ENCODE measurements around the gene NAB1. TPM values are rescaled to one million over a fixed set of nuclear protein-coding genes. Genes with fewer than 3 reads are reported as not detected.

NAB1 gene
- total RNA-seq, 4 donors from 2014 or later = 63.3 to 84.3 (median 70.6) TPM

DNA sequence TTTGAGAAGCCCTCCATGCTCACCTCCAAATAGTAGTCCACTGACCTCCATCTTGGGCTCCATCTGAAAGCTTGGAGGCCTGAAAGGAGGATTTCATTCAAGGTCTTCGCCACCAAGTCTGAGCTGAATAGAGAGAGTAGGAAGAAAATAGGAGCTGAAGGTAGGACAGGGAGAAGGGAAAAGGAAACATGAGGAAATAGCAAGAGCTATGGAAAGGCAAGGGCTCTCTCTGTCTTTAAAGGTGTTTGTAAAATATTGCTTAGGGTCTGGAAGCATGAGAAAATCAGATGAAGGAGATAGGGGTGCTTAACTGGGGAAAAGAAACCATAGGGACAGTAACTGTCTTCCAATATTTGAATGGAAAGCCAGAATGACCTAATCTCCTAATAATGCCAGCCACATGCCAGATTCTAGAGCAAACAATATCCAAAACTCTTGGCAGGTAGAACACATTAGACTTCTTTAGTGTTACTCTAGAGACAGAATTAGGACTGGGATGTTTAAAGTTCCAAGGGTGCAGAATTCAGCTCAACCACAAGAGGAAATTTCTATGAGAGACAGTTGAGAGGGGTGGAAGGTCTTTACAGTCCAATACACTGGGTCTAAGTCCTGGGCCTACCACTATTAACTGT lies 67.4 kb downstream of the NAB1 start:
- H3K4me1 ChIP-seq = no peaks in the 10 kb centered on the region
- no peaks in the 10 kb centered on the region for H3K27me3 ChIP-seq
- no peaks in the 10 kb centered on the region for H3K9me3 ChIP-seq
- TF ChIP-seq EP300 (IDR thresholded peaks at IDR 0.05) = no peak
- TF ChIP-seq, protein P1, sequence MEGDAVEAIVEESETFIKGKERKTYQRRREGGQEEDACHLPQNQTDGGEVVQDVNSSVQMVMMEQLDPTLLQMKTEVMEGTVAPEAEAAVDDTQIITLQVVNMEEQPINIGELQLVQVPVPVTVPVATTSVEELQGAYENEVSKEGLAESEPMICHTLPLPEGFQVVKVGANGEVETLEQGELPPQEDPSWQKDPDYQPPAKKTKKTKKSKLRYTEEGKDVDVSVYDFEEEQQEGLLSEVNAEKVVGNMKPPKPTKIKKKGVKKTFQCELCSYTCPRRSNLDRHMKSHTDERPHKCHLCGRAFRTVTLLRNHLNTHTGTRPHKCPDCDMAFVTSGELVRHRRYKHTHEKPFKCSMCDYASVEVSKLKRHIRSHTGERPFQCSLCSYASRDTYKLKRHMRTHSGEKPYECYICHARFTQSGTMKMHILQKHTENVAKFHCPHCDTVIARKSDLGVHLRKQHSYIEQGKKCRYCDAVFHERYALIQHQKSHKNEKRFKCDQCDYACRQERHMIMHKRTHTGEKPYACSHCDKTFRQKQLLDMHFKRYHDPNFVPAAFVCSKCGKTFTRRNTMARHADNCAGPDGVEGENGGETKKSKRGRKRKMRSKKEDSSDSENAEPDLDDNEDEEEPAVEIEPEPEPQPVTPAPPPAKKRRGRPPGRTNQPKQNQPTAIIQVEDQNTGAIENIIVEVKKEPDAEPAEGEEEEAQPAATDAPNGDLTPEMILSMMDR (IDR thresholded peaks at IDR 0.05) = no peak
- TF ChIP-seq POLR2A (IDR thresholded peaks at IDR 0.05) = no peak
- no peak overlapping the region for H3K4me3 ChIP-seq
- 97% methylated on average over 1 of the region's 1 CpG for WGBS, 2 donors
- H3K36me3 ChIP-seq = no peaks in the 10 kb centered on the region
- H3K27ac ChIP-seq = no peak overlapping the region
- no peak for DNase-seq (ENCODE audit: low spot score in 2 of 2)

GRCh38 chr2:190717306-190717705 lies 68.4 kb downstream of the NAB1 start:
- no peaks in the 10 kb centered on the region for H3K27me3 ChIP-seq
- WGBS, 2 donors = 80 to 81% methylated on average over 3 of the region's 3 CpGs
- no peak for DNase-seq (ENCODE audit: low spot score in 2 of 2)
- no peak overlapping the region for H3K27ac ChIP-seq
- TF ChIP-seq EP300 (IDR thresholded peaks at IDR 0.05) (no peak), POLR2A (IDR thresholded peaks at IDR 0.05) (no peak)
- TF ChIP-seq, protein P1 (IDR thresholded peaks at IDR 0.05) = no peak
- H3K9me3 ChIP-seq = no peaks in the 10 kb centered on the region
- H3K4me3 ChIP-seq = no peak overlapping the region
- no peaks in the 10 kb centered on the region for H3K4me1 ChIP-seq
- H3K36me3 ChIP-seq = no peaks in the 10 kb centered on the region

DNA sequence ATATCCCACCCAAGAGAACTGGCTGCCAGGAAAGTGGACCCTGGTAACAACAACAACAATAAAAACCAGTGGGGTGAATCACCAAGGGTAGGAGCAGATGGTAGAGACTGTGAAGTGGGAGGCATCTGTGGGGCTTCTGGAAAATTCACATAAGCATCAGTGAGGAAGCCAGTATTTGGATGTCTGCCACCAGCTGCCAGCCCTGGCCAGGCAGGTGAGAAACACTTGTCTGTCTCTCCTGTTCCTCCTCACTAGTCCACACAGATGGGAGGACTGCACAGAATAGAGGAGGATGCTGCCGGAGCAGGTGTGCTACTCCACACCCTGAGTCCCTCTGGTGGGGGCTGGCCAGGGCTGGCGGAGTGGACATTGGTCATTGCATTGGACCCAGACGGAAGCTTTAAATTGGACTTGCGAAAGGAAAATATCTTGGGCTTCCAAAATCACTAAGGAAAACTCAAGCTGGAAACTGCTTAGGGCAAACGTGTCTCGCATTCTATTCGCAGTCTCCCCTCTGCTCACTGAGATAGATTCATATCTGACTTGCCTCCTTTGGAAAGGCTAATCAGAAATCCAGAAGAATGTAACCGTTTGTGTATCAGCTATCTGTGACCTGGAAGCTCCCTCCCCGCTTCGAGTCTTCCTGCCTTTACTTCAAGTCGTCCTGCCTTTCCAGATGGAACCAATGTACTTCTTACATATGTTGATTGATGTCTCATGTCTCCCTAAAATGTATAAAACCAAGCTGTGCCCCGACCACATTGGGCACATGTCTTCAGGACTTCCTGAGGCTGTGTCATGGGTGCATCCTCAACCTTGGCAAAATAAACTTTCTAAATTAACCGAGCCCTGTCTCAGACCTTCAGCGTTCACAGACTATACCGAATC lies 69.1 kb downstream of the NAB1 start:
- no peaks in the 10 kb centered on the region for H3K9me3 ChIP-seq
- no peaks in the 10 kb centered on the region for H3K36me3 ChIP-seq
- H3K27me3 ChIP-seq = no peaks in the 10 kb centered on the region
- H3K4me1 ChIP-seq = peaks cover 0 to 3% (median 0%) of the 10 kb centered on the region in 4 donors
- no peak overlapping the region for H3K4me3 ChIP-seq
- DNase-seq (ENCODE audit: low spot score in 2 of 2) = no peak
- TF ChIP-seq EP300 (IDR thresholded peaks at IDR 0.05) (no peak), POLR2A (IDR thresholded peaks at IDR 0.05) (no peak)
- TF ChIP-seq, protein P1 (IDR thresholded peaks at IDR 0.05) = no peak
- 88 to 90% methylated on average over 15 of the region's 15 CpGs for WGBS, 2 donors
- H3K27ac ChIP-seq = no peak overlapping the region

DNA sequence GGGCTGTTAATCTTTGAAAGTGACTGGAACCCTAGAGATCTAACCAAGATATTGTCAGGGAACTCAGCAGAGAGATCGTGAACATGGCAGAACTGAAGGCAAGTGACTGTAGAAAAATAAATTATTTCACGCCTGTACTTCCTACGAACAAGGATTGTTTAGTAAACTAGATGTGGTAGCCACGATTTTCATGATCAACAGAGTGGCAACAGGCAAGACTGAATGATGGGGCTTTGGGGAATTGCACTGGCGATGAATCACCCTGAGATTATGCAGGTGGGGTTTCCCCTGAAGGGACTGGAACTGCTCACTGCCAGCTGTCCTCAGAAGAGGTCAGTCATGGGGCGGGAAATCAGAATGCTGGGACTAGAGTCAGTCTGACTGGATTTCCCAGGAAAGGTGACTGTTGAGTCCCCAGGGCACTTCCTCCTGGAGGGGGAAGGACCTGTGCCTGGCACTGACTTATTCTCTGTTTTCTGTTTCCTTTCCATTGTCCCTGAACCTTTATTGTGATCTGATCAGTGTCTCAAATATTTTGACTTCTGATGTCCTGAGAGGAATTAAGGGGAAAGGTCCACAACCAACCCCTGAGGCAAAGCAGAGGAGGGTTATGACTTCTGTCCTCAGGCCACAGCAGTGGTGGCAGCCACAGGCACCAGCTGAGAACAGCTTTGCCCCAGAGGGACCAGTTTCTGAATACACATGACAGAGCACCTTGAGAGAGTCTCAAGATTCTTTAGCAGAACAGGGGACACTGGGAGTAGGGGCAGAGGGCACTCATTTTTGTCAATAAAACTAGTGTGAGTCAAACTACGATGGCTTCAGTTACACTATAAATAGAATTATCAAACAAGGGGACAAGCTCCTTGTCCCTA lies 70.0 kb downstream of the NAB1 start:
- H3K27me3 ChIP-seq = no peaks in the 10 kb centered on the region
- TF ChIP-seq POLR2A (IDR thresholded peaks at IDR 0.05) (no peak), EP300 (IDR thresholded peaks at IDR 0.05) (no peak)
- TF ChIP-seq, protein P1 (IDR thresholded peaks at IDR 0.05) = no peak
- no peak for DNase-seq (ENCODE audit: low spot score in 2 of 2)
- peaks cover 0 to 12% (median 0%) of the 10 kb centered on the region in 4 donors for H3K4me1 ChIP-seq
- H3K4me3 ChIP-seq = no peak overlapping the region
- 52 to 59% methylated on average over 7 of the region's 7 CpGs for WGBS, 2 donors
- H3K36me3 ChIP-seq = no peaks in the 10 kb centered on the region
- no peak overlapping the region for H3K27ac ChIP-seq
- H3K9me3 ChIP-seq = no peaks in the 10 kb centered on the region

Data from tibial nerve (tissue), 4 donors.